K562 (cell line): ENCODE results near the gene OLFML2A. TPM values are rescaled to one million over a fixed set of nuclear protein-coding genes. Genes with fewer than 3 reads are reported as not detected.
A peak's percentile ranks its signal among the peaks of the same experiment; 100 is the strongest.

Source experiments
- STAG1 ChIP-seq: sonication (generic); formaldehyde crosslinking; IDR thresholded peaks from 2 replicates; pipeline ENCODE4 v1.5.0; 2020; ENCODE audit warnings: missing genetic modification reagents, borderline replicate concordance
- polyA plus RNA-seq, 8 experiments: library from polyadenylated mRNA; depleted of rRNA in 4 of 8; stranded (reverse) in 5 of 8; unstranded in 3 of 8; fragments of >200 nt; fragmentation: Nextera tagmentation in 2 of 8; fragmentation: Illumina TruSeq in 1 of 8; extraction: Ambion mirVana in 2 of 8; extraction: Trizol in 1 of 8; gene quantifications; 2 replicates each; pipeline versions ENCODE4 v1.2.1 to v1.2.3, GENCODE V29; 2011 to 2014; ENCODE audit warnings: inconsistent platforms in 1 of 8, missing spikeins in 1 of 8
- total RNA-seq, 7 experiments: library from RNA; depleted of rRNA in 6 of 7; stranded (reverse); fragments of >200 nt in 6 of 7; fragmentation: Illumina TruSeq in 2 of 7; extraction: Trizol in 2 of 7; gene quantifications; 2 replicates each; pipeline versions ENCODE4 v1.2.1 to v1.2.3, GENCODE V29; 2011 to 2021; ENCODE audit warnings: low replicate concordance in 1 of 7
- TF ChIP-seq, protein P1 (sequence below), 2 experiments: fragments of 450-650 bp; formaldehyde crosslinking in 1 of 2; IDR thresholded peaks; 2 replicates each; pipeline versions ENCODE4 v1.4.0 to v1.6.1; 2014 to 2020; ENCODE audit warnings: mild to moderate bottlenecking in 2 of 2, borderline replicate concordance in 1 of 2, low read depth in 1 of 2

OLFML2A gene
- total and polyA plus RNA-seq, 9 of the 15 experiments (the other 6 are each of a cell fraction or from before 2014, with no cell fraction given) = 0.16 TPM; not detected in 8

DNA sequence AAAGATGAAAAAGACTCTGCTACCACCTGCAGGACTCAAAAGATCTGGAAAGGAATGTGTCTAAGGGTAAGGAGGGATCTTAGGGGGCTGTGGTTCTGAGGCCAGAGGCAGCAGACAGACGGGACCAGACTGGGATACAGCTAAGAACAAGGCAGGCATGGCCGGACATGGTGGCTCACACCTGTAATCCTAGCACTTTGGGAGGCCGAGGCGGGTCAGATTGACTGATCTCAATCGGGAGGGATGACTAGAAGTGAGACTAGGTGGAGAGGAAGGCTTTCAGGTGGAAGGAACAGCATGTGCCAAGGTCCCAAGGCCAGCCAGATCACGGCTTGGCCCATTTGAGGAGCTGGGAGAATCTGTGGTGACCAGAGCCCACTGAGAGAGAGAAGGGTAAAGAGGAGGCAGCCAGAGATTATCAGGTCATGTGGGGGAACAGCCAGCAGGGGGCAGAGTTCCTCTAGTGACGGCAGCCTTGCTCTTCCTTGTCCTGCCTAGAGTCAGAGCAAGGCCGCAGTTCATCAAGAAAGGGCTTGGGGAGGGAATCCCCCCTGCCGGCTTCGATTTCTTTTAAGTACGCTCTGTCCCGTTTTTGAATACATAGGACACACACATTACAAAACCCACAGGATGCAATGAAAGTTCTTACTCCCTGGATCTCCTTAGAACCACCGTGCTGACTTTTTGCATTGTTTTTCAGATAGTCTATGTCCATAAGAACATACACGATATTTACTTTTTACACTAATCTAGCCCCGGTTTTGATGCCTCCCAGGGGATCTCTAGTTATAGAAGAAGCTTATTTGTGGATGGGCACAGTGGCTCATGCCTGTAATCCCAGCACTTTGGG is 2.6 kb upstream of the OLFML2A start (continued):
- TF ChIP-seq, protein P1, sequence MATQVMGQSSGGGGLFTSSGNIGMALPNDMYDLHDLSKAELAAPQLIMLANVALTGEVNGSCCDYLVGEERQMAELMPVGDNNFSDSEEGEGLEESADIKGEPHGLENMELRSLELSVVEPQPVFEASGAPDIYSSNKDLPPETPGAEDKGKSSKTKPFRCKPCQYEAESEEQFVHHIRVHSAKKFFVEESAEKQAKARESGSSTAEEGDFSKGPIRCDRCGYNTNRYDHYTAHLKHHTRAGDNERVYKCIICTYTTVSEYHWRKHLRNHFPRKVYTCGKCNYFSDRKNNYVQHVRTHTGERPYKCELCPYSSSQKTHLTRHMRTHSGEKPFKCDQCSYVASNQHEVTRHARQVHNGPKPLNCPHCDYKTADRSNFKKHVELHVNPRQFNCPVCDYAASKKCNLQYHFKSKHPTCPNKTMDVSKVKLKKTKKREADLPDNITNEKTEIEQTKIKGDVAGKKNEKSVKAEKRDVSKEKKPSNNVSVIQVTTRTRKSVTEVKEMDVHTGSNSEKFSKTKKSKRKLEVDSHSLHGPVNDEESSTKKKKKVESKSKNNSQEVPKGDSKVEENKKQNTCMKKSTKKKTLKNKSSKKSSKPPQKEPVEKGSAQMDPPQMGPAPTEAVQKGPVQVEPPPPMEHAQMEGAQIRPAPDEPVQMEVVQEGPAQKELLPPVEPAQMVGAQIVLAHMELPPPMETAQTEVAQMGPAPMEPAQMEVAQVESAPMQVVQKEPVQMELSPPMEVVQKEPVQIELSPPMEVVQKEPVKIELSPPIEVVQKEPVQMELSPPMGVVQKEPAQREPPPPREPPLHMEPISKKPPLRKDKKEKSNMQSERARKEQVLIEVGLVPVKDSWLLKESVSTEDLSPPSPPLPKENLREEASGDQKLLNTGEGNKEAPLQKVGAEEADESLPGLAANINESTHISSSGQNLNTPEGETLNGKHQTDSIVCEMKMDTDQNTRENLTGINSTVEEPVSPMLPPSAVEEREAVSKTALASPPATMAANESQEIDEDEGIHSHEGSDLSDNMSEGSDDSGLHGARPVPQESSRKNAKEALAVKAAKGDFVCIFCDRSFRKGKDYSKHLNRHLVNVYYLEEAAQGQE (IDR thresholded peaks at IDR 0.05; ENCODE audit: borderline replicate concordance) = peak; percentile 88
- TF ChIP-seq, protein P1 (CRISPR knock-in tag; IDR thresholded peaks at IDR 0.05; ENCODE audit: low read depth) = no peak
- TF ChIP-seq STAG1 (CRISPR knock-in tag) = peak; percentile 69; the same call in 1 of the 2 replicates
